ENCODE data around the gene RILPL1.
"Not testable (repeated sequence)": the region's sequence is repeated elsewhere in the genome, so short reads cannot be mapped to it uniquely, and the experiment has no call there.

Gene RILPL1

GRCh38 chr12:123529686-123530085, 3.8 kb downstream of the RILPL1 start:
- no peak for FAIRE-seq

GRCh38 chr12:123528858-123529257, 4.7 kb downstream of the RILPL1 start:
- no peak for FAIRE-seq

- FAIRE-seq: no peak
Observed at GRCh38 chr12:123526542-123527080, 6.9 kb downstream of the RILPL1 start.

GRCh38 chr12:123524378-123524777, 9.1 kb downstream of the RILPL1 start:
- no peak for FAIRE-seq

GRCh38 chr12:123523518-123523917, 10.0 kb downstream of the RILPL1 start:
- no peak for FAIRE-seq

GRCh38 chr12:123522164-123522563, 11.4 kb downstream of the RILPL1 start:
- no peak for FAIRE-seq

GRCh38 chr12:123520567-123521474, 12.7 kb downstream of the RILPL1 start:
- FAIRE-seq: no peak

GRCh38 chr12:123519141-123520001, 14.1 kb downstream of the RILPL1 start:
- FAIRE-seq: no peak

- no peak for FAIRE-seq
Observed at GRCh38 chr12:123516216-123516780, 17.2 kb downstream of the RILPL1 start.

- FAIRE-seq: not testable (repeated sequence)
Observed at GRCh38 chr12:123514582-123515221, 18.8 kb downstream of the RILPL1 start.

- FAIRE-seq: no peak
Observed at GRCh38 chr12:123513805-123514204, 19.7 kb downstream of the RILPL1 start.

GRCh38 chr12:123512838-123513665, 20.5 kb downstream of the RILPL1 start:
- FAIRE-seq: no peak

- no peak for FAIRE-seq
Observed at GRCh38 chr12:123506843-123507236, 26.7 kb downstream of the RILPL1 start.

- no peak for FAIRE-seq
Observed at GRCh38 chr12:123506059-123506842, 27.3 kb downstream of the RILPL1 start.

GRCh38 chr12:123502163-123502704, 31.3 kb downstream of the RILPL1 start:
- no peak for FAIRE-seq

- no peak for FAIRE-seq
Observed at GRCh38 chr12:123499332-123499731, 34.2 kb downstream of the RILPL1 start.

GRCh38 chr12:123498126-123498825, 35.2 kb downstream of the RILPL1 start:
- no peak for FAIRE-seq

GRCh38 chr12:123497065-123497464, 36.5 kb downstream of the RILPL1 start:
- no peak for FAIRE-seq

GRCh38 chr12:123494124-123494851, 39.2 kb downstream of the RILPL1 start:
- no peak for FAIRE-seq

Measured in endometrium (tissue), 2 donors.